Gastroesophageal sphincter (tissue), 4 donors: ENCODE results near the gene RIC3. TPM values are rescaled to one million over a fixed set of nuclear protein-coding genes. Genes with fewer than 3 reads are reported as not detected.

Experiments used
- ATAC-seq: fragments of 150-250 bp; one replicate; pipeline ENCODE4 v1.9.1; 2016; ENCODE audit warnings: mild to moderate bottlenecking, moderate library complexity
- H3K27ac ChIP-seq, 4 donors: fragments of 200-600 bp; sonication (generic) in 3 of 4; 1 replicate in 3 of 4; 2 replicates in 1 of 4; pipeline ENCODE4 v1.5.1; 2016 to 2019
- H3K27me3 ChIP-seq: fragments of 200-600 bp; sonication (generic); one replicate; pipeline ENCODE4 v1.5.1; 2019
- H3K36me3 ChIP-seq, 2 donors: fragments of 200-600 bp; sonication (generic); one replicate each; pipeline ENCODE4 v1.5.1; 2019; ENCODE audit warnings: control low read depth in 1 of 2
- H3K4me1 ChIP-seq, 3 donors: fragments of 200-600 bp; sonication (generic); 1 replicate in 2 of 3; 2 replicates in 1 of 3; pipeline ENCODE4 v1.5.1; 2016 to 2019; ENCODE audit warnings: control low read depth in 2 of 3
- H3K4me3 ChIP-seq, 2 donors: fragments of 200-600 bp; sonication (generic); one replicate each; pipeline ENCODE4 v1.5.1; 2019; ENCODE audit warnings: mild to moderate bottlenecking in 1 of 2, moderate library complexity in 1 of 2
- H3K9me3 ChIP-seq, 3 donors: fragments of 200-600 bp; sonication (generic); one replicate each; pipeline ENCODE4 v1.5.1; 2017 to 2019; ENCODE audit warnings: control low read depth in 2 of 3
- EP300 ChIP-seq: sonication (generic); formaldehyde crosslinking; IDR thresholded peaks from one replicate; pipeline ENCODE4 v1.6.1; 2017; ENCODE audit warnings: antibody characterized with exemption, mild to moderate bottlenecking
- POLR2A ChIP-seq, 2 donors: fragments of 450-650 bp; IDR thresholded peaks; one replicate each; pipeline ENCODE4 v1.6.1; 2017; ENCODE audit warnings: antibody characterized with exemption in 2 of 2, mild to moderate bottlenecking in 2 of 2, moderate library complexity in 1 of 2
- POLR2AphosphoS5 ChIP-seq: sonication (generic); formaldehyde crosslinking; IDR thresholded peaks from one replicate; pipeline ENCODE4 v1.6.1; 2017; ENCODE audit warnings: antibody characterized with exemption
- WGBS, 2 donors: methylation state at CpG; one replicate each; pipeline ENCODE4 v1.1.5; 2018; ENCODE audit warnings: low coverage in 1 of 2; 5-methylcytosine and 5-hydroxymethylcytosine counted together
- total RNA-seq, 4 donors: library from RNA; depleted of rRNA; stranded (reverse); fragments of >200 nt; gene quantifications; one replicate each; pipeline ENCODE4 v1.1.0, GENCODE V29; 2016
- TF ChIP-seq, protein P1 (sequence below), 4 experiments: fragments of 200-600 bp in 2 of 4; fragments of 450-650 bp in 2 of 4; sonication (generic) in 1 of 4; IDR thresholded peaks; one replicate each; pipeline ENCODE4 v1.5.1; 2017 to 2019; ENCODE audit warnings: antibody characterized with exemption in 4 of 4, mild to moderate bottlenecking in 2 of 4, moderate library complexity in 2 of 4

The RIC3 gene
- total RNA-seq, 4 donors from 2014 or later, result 13.6 to 33.2 (median 20.9) TPM

DNA sequence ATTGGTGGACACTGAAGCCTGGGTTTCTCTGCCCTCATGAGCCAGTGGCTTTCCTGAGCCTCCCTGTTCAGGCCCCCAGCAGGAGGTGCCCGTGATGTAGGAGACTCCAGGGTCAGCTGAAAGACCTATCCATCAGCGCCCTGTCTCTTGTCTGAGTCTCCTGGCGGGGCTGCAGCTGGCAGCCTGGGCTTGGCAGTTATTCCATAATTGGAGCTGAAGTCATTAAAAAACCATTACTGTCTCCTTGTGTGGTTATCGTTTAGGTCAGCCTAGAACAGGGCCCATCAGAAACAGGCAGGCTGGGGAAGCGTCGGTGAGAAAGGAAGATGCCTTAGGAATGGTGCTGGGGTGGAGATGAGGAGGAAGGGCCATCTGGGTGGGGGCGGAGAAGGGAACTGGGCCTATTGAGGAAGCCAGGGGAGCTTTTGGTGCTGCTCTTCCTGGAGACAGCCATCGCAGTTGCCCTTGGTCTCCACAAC is 82.8 kb downstream of the RIC3 start:
- ATAC-seq, result peak; percentile 25
- Histone ChIP-seq H3K4me3 (no peak overlapping the region), H3K27me3 (no peaks in the 10 kb centered on the region), H3K9me3 (no peaks in the 10 kb centered on the region), H3K27ac (peak overlapping the region in 3 of 4 donors; percentile 38 to 67 (median 42)), H3K4me1 (peaks cover 0 to 50% (median 37%) of the 10 kb centered on the region in 3 donors), H3K36me3 (peaks cover 0 to 9% of the 10 kb centered on the region in 2 donors)
- WGBS, 2 donors, result 23 to 24% methylated on average over 4 to 6 of the region's 8 CpGs
- TF ChIP-seq POLR2A (IDR thresholded peaks at IDR 0.05), result no peak
- TF ChIP-seq, protein P1, sequence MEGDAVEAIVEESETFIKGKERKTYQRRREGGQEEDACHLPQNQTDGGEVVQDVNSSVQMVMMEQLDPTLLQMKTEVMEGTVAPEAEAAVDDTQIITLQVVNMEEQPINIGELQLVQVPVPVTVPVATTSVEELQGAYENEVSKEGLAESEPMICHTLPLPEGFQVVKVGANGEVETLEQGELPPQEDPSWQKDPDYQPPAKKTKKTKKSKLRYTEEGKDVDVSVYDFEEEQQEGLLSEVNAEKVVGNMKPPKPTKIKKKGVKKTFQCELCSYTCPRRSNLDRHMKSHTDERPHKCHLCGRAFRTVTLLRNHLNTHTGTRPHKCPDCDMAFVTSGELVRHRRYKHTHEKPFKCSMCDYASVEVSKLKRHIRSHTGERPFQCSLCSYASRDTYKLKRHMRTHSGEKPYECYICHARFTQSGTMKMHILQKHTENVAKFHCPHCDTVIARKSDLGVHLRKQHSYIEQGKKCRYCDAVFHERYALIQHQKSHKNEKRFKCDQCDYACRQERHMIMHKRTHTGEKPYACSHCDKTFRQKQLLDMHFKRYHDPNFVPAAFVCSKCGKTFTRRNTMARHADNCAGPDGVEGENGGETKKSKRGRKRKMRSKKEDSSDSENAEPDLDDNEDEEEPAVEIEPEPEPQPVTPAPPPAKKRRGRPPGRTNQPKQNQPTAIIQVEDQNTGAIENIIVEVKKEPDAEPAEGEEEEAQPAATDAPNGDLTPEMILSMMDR (IDR thresholded peaks at IDR 0.05), result no peak
- no peak for TF ChIP-seq EP300
- no peak for TF ChIP-seq POLR2AphosphoS5

DNA sequence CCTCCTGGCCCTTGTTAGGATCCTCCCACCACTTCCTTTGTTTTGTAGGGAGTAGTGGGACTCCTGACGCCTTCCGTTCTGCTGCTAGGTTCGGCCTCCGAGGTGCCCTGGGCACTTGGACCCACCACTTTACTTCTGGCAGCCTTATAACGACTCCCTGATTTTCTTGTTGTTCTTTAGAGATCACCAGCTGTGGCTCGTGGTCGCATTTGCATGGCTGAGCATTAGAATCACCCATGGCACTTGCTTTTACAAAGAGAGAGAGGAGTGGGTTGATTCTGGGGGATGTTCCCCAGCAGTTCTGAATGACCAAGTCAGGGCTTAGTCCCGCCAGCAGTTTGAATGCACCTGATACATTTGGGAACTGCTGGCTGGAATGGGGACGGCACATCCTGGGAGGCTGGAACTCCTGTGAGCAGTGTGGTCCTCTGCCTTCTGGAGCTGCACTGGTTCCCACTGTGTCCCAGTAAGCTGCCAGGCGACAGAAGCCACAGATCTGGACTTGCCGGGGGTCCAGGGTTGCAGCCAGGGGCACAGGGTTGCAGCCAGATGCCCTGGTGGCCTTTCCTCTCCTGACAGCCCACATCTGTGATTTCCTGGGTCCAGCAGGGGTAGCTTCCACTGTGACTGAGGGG is 83.7 kb downstream of the RIC3 start:
- Histone ChIP-seq H3K4me1 (peaks cover 0 to 59% (median 37%) of the 10 kb centered on the region in 3 donors), H3K27ac (peak overlapping the region in 3 of 4 donors; percentile 38 to 67 (median 42)), H3K36me3 (peaks cover 0 to 5% of the 10 kb centered on the region in 2 donors), H3K9me3 (no peaks in the 10 kb centered on the region), H3K4me3 (no peak overlapping the region), H3K27me3 (no peaks in the 10 kb centered on the region)
- ATAC-seq, result no peak
- WGBS, 2 donors, result 81% methylated on average over 5 to 6 of the region's 11 CpGs
- TF ChIP-seq POLR2AphosphoS5, result no peak
- TF ChIP-seq EP300, result no peak
- no peak for TF ChIP-seq POLR2A (IDR thresholded peaks at IDR 0.05)
- TF ChIP-seq, protein P1 (IDR thresholded peaks at IDR 0.05), result no peak

DNA sequence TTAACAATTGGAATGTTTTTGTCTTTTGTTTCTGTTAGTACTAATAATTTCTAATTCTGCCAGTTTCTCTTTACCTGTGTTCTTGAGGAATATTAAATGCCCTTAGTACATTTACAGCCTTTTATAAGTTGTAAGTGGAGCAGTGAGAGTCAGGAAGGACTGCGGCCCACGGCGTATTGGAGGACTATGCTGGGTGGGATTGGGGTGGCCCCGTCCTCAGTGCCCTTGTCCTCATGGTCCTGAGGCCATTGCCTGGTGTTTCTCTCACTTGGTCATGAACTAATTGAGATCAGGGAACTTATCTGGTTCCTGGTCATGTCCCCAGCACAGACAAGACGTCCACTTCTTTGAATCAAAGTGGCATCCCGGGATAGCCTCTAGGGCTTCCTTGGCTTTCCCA is 84.5 kb downstream of the RIC3 start:
- H3K9me3 ChIP-seq, result no peaks in the 10 kb centered on the region
- no peak overlapping the region for H3K4me3 ChIP-seq
- peaks cover 0 to 61% (median 37%) of the 10 kb centered on the region in 3 donors for H3K4me1 ChIP-seq
- H3K27me3 ChIP-seq, result no peaks in the 10 kb centered on the region
- ATAC-seq, result no peak
- H3K36me3 ChIP-seq, result no peaks in the 10 kb centered on the region
- WGBS, 2 donors, result 80% methylated on average over 1 of the region's 6 CpGs; no CpG with 5 or more reads in 1 of the 2 donors
- no peak for TF ChIP-seq EP300
- TF ChIP-seq, protein P1 (IDR thresholded peaks at IDR 0.05), result no peak
- TF ChIP-seq POLR2A (IDR thresholded peaks at IDR 0.05), result no peak
- TF ChIP-seq POLR2AphosphoS5, result no peak
- peak overlapping the region in 1 of 4 donors; percentile 4 for H3K27ac ChIP-seq

DNA sequence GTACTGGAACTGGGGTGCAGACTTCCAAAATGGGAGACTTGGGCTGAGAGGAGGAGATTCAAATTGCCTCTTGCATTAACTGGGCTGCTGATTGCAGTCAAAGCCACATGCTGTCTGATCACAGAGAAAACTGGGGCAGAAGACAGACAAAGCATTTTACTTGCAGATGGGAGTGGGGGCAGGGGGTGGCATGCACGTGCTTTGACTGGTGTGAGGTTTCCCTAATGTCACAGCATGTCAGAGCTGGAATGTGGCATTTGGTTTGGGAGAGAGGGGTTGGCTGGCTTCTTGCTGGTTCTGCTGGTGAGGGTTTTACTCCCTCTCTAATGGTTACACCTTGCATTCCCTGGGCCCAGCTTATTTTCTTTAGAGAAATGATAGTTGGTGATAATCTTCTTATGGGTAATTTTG is 84.9 kb downstream of the RIC3 start:
- no peaks in the 10 kb centered on the region for H3K27me3 ChIP-seq
- no peaks in the 10 kb centered on the region for H3K36me3 ChIP-seq
- no peak overlapping the region for H3K4me3 ChIP-seq
- WGBS, 2 donors, result 29 to 60% methylated on average over 1 of the region's 1 CpG
- TF ChIP-seq POLR2AphosphoS5 (no peak), EP300 (no peak), POLR2A (IDR thresholded peaks at IDR 0.05) (no peak)
- TF ChIP-seq, protein P1 (IDR thresholded peaks at IDR 0.05), result no peak
- H3K27ac ChIP-seq, result no peak overlapping the region
- H3K4me1 ChIP-seq, result peaks cover 0 to 61% (median 37%) of the 10 kb centered on the region in 3 donors
- no peak for ATAC-seq
- H3K9me3 ChIP-seq, result no peaks in the 10 kb centered on the region

DNA sequence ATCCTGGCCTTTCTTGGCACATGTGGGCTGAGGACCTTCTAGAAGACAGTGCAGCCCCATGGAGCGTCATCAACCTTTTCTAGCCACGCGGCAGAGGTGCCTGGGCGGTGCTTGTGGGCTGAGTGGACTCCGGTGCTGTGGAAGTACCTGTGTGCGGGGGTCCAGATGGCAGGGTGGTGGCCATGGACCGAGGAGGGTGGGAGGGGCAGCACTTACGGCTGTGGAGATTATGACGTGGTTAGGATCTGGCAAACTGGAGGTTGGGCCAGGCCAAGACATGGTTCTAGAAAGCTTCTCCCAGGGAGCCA is 85.8 kb downstream of the RIC3 start:
- Histone ChIP-seq H3K9me3 (no peaks in the 10 kb centered on the region), H3K27me3 (no peaks in the 10 kb centered on the region), H3K4me1 (peaks cover 0 to 61% (median 37%) of the 10 kb centered on the region in 3 donors), H3K4me3 (no peak overlapping the region), H3K36me3 (no peaks in the 10 kb centered on the region), H3K27ac (peak overlapping the region in 2 of 4 donors; percentile 41 to 72)
- TF ChIP-seq POLR2AphosphoS5 (no peak), POLR2A (IDR thresholded peaks at IDR 0.05) (no peak), EP300 (no peak)
- TF ChIP-seq, protein P1 (IDR thresholded peaks at IDR 0.05), result no peak
- ATAC-seq, result no peak
- WGBS, 2 donors, result 96% methylated on average over 7 of the region's 9 CpGs; no CpG with 5 or more reads in 1 of the 2 donors
